AG09309 (cell line): Measurements from ENCODE around the gene MIS12.

Source experiments
- DNase-seq: peaks from one replicate; pipeline ENCODE4 v3.0.0-alpha.2; 2010; ENCODE audit warnings: low read depth
- H3K4me3 ChIP-seq: 2 replicates; pipeline ENCODE4 v1.5.1; 2011; ENCODE audit warnings: mild to moderate bottlenecking, low read depth, low read length, moderate library complexity; ENCODE audit not compliant: control insufficient read depth
- TF ChIP-seq, protein P1 (sequence below): IDR thresholded peaks from 2 replicates; pipeline ENCODE4 v1.5.1; 2011; ENCODE audit warnings: mild to moderate bottlenecking, low read depth, low read length, inconsistent platforms; ENCODE audit not compliant: insufficient read depth, control insufficient read depth; ENCODE audit errors: missing control alignments

Gene MIS12

DNA sequence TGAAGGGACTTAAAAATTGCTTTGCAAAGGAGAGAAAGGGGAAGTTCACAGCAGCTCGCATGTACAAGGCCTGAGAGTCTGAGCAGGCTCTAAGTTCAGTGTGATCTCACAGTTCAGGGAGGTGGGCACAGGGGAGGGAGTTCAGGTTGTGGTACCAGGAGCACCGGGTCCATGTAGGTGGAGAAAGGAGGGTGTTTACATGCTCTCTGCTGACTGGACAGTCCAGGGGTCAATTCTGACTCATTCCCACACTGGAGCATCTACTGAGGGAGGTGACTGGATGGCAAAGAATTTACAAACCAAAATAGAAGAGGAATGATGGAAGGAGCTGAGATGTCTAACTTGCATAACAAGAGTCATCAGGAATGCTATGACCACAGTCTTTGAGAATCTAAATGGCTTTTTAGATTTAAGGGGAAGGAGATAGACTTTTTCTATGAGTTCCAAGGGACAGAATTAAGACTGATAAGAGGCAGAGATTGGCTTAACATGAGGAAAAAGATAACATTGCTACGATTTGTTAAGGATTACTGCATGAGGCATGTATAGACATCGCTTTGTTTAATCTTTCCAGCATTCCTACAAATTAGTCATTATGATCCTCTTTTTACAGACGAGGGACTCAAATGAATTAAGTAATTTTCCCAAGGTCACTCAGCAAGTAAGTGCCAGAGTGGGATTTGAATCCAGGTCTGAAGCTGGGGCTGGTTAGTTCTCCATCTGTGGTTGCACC, 29.9 kb downstream of the MIS12 start:
- TF ChIP-seq, protein P1, sequence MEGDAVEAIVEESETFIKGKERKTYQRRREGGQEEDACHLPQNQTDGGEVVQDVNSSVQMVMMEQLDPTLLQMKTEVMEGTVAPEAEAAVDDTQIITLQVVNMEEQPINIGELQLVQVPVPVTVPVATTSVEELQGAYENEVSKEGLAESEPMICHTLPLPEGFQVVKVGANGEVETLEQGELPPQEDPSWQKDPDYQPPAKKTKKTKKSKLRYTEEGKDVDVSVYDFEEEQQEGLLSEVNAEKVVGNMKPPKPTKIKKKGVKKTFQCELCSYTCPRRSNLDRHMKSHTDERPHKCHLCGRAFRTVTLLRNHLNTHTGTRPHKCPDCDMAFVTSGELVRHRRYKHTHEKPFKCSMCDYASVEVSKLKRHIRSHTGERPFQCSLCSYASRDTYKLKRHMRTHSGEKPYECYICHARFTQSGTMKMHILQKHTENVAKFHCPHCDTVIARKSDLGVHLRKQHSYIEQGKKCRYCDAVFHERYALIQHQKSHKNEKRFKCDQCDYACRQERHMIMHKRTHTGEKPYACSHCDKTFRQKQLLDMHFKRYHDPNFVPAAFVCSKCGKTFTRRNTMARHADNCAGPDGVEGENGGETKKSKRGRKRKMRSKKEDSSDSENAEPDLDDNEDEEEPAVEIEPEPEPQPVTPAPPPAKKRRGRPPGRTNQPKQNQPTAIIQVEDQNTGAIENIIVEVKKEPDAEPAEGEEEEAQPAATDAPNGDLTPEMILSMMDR: no peak
- DNase-seq: peak; percentile 90
- no peak overlapping the region for H3K4me3 ChIP-seq

DNA sequence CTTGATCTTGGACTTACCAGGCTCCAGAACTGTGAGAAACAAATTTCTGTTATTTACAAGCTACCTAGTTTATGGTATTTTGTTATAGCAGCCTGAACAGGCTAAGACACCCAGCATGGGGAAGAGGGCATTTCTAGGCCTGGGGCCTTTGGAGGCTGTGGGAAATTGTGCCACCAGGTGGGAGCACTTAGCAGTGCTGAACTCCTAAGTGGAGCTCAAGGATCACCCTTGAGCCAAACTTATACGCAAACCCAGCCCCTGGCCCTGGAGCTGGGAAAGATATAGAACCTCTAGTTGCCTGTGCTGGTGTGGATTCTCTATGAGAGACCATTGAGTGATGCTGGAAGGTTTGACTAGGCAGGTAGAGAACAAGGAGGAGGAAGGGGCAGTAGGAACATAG, 36.1 kb downstream of the MIS12 start:
- TF ChIP-seq, protein P1: no peak
- no peak for DNase-seq
- H3K4me3 ChIP-seq: no peak overlapping the region

DNA sequence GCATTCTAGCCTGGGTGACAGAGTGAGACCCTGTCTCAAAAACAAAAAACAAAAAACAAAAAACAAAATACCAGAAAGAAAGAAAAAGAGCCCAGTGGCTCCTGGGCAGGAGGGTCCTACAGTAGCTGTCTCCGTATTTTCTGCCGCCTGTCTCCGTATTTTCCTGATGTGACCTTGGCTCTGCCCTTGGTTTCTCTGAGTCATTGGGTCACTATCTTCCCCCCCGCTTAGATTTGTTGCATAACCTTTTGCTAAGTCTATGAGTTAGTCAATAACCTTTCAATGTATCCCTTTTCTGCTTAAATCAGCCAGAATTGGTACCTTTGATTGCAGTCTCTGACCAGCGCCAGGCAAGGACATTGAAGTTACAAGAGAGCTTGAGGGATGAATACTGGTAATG, 36.9 kb downstream of the MIS12 start:
- H3K4me3 ChIP-seq: no peak overlapping the region
- TF ChIP-seq, protein P1: no peak
- DNase-seq: no peak

GRCh38 chr17:5526821-5527598, 40.6 kb downstream of the MIS12 start:
- no peak overlapping the region for H3K4me3 ChIP-seq
- peak; percentile 87 for DNase-seq
- TF ChIP-seq, protein P1: no peak

DNA sequence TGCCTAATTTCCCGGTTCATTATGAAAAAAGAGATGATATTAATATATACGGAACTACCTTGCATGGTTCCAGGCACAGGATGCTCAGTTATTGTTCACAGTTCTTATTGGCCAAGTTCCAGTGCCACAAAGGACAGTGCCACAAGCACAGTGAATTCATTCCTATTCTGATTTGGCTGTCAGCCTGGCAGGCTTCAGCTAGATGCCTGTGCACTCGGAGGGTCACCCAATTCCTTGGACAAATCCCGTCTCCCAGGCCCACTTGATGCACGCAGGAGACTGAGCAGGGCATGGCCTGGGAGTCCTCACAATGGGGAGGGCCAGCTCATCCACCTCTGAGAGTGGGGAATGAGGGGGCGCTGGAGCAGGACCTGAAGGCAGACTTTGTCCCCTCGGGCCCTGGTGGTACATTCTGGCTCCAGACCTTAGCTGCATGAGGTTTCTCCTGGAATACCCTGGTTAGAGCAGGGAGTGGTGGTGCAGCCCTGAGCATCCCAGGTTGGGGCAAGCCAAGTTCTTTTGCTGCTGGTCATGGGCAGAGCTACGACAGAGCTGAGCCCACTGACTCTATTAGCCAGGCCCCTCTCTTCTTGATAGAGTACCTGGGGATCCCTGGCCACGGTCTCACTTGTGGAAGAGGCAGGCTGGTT, 41.4 kb downstream of the MIS12 start:
- H3K4me3 ChIP-seq: no peak overlapping the region
- TF ChIP-seq, protein P1: no peak
- no peak for DNase-seq

GRCh38 chr17:5530265-5531084, 44.1 kb downstream of the MIS12 start:
- no peak for DNase-seq
- TF ChIP-seq, protein P1: no peak
- no peak overlapping the region for H3K4me3 ChIP-seq
